NCI-H1092 (cell line): ENCODE results near the gene VWA1.
"Not testable (repeated sequence)": the region's sequence is repeated elsewhere in the genome, so short reads cannot be mapped to it uniquely, and the experiment has no call there.

Experiments
- DNase-seq: peaks from one replicate; lab custom pipeline; 2025; lab: John Stamatoyannopoulos, UW

VWA1 gene

GRCh38 chr1:1485755-1486317 lies 50.3 kb downstream of the VWA1 start:
- DNase-seq, result not testable (repeated sequence)

- no peak for DNase-seq
These were observed 52.2 kb downstream of the VWA1 start for GRCh38 chr1:1487701-1488100.

- DNase-seq, result no peak
These were observed 53.7 kb downstream of the VWA1 start for GRCh38 chr1:1489231-1489630.

- no peak for DNase-seq
These were observed 54.4 kb downstream of the VWA1 start for GRCh38 chr1:1489861-1490260.

GRCh38 chr1:1490633-1491230 lies 55.2 kb downstream of the VWA1 start:
- no peak for DNase-seq

GRCh38 chr1:1491601-1492000 lies 56.1 kb downstream of the VWA1 start:
- no peak for DNase-seq
